Liver (tissue), 9 donors: ENCODE measurements around the gene GPR39. TPM values are rescaled to one million over a fixed set of nuclear protein-coding genes. Genes with fewer than 3 reads are reported as not detected.
A peak's percentile ranks its signal among the peaks of the same experiment; 100 is the strongest.

Experiments
- DNase-seq: peaks from one replicate; pipeline ENCODE4 v3.0.0-alpha.2; 2017; ENCODE audit warnings: low spot score
- H3K27ac ChIP-seq, 2 donors: one replicate each; pipeline ENCODE4 v1.7.0; 2013; ENCODE audit warnings: inconsistent platforms in 2 of 2, low read length in 2 of 2, control low read depth in 1 of 2, low read depth in 1 of 2, mild to moderate bottlenecking in 1 of 2
- H3K27me3 ChIP-seq, 4 donors: one replicate each; pipeline versions ENCODE4 v1.6.1 to v1.7.0; 2013; ENCODE audit warnings: low read length in 3 of 4, inconsistent platforms in 1 of 4, mild to moderate bottlenecking in 1 of 4, moderate library complexity in 1 of 4; ENCODE audit not compliant: control insufficient read depth in 4 of 4, insufficient read depth in 4 of 4
- H3K36me3 ChIP-seq, 4 donors: one replicate each; pipeline versions ENCODE4 v1.6.1 to v1.7.0; 2013; ENCODE audit warnings: low read length in 3 of 4, mild to moderate bottlenecking in 3 of 4, low read depth in 1 of 4, moderate library complexity in 1 of 4; ENCODE audit not compliant: control insufficient read depth in 4 of 4, insufficient read depth in 3 of 4
- H3K4me1 ChIP-seq, 4 donors: one replicate each; pipeline versions ENCODE4 v1.6.1 to v1.7.0; 2013; ENCODE audit warnings: low read length in 3 of 4, mild to moderate bottlenecking in 3 of 4, moderate library complexity in 1 of 4; ENCODE audit not compliant: control insufficient read depth in 4 of 4, insufficient read depth in 4 of 4
- H3K4me3 ChIP-seq, 3 donors: one replicate each; pipeline versions ENCODE4 v1.6.1 to v1.7.0; 2013; ENCODE audit warnings: low read length in 3 of 3, control low read depth in 1 of 3, low read depth in 1 of 3, mild to moderate bottlenecking in 1 of 3
- H3K9ac ChIP-seq, 2 donors: one replicate each; pipeline ENCODE4 v1.7.0; 2013; ENCODE audit warnings: low read length in 2 of 2, mild to moderate bottlenecking in 2 of 2, moderate library complexity in 2 of 2, control low read depth in 1 of 2, low read depth in 1 of 2
- H3K9me3 ChIP-seq, 4 donors: one replicate each; pipeline versions ENCODE4 v1.6.1 to v1.7.0; 2013; ENCODE audit warnings: low read length in 3 of 4; ENCODE audit not compliant: control insufficient read depth in 4 of 4
- EGR1 ChIP-seq, 2 donors: IDR thresholded peaks; 2 replicates each; pipeline ENCODE4 v1.6.1; 2016 to 2018; ENCODE audit warnings: antibody characterized with exemption in 2 of 2, low read depth in 2 of 2
- FOXA1 ChIP-seq: IDR thresholded peaks from 2 replicates; pipeline ENCODE4 v1.6.1; 2016; ENCODE audit warnings: antibody characterized with exemption
- FOXA2 ChIP-seq: IDR thresholded peaks from 2 replicates; pipeline ENCODE4 v1.6.1; 2016; ENCODE audit warnings: antibody characterized with exemption
- GABPA ChIP-seq, 2 donors: IDR thresholded peaks in 1 of 2; conservative IDR thresholded peaks in 1 of 2; 2 replicates each; pipeline ENCODE4 v1.6.1; 2016; ENCODE audit warnings: antibody characterized with exemption in 2 of 2, mild to moderate bottlenecking in 1 of 2, moderate library complexity in 1 of 2
- HNF4A ChIP-seq, 2 donors: conservative IDR thresholded peaks; 2 replicates each; pipeline ENCODE4 v1.6.1; 2016; ENCODE audit warnings: antibody characterized with exemption in 2 of 2, mild to moderate bottlenecking in 2 of 2
- JUND ChIP-seq, 2 donors: IDR thresholded peaks; 2 replicates each; pipeline ENCODE4 v1.6.1; 2016; ENCODE audit warnings: antibody characterized with exemption in 2 of 2
- NR2F2 ChIP-seq: IDR thresholded peaks from 2 replicates; pipeline ENCODE4 v1.6.1; 2016; ENCODE audit warnings: antibody characterized with exemption
- RAD21 ChIP-seq, 2 donors: IDR thresholded peaks; 2 replicates each; pipeline ENCODE4 v1.6.1; 2016; ENCODE audit warnings: antibody characterized with exemption in 2 of 2, mild to moderate bottlenecking in 2 of 2
- RXRA ChIP-seq, 2 donors: IDR thresholded peaks; 2 replicates each; pipeline ENCODE4 v1.6.1; 2017 to 2018; ENCODE audit warnings: antibody characterized with exemption in 2 of 2, mild to moderate bottlenecking in 1 of 2
- SP1 ChIP-seq: IDR thresholded peaks from 2 replicates; pipeline ENCODE4 v1.6.1; 2018; ENCODE audit warnings: antibody characterized with exemption, mild to moderate bottlenecking
- TAF1 ChIP-seq: conservative IDR thresholded peaks from 2 replicates; pipeline ENCODE4 v1.6.1; 2016; ENCODE audit warnings: antibody characterized with exemption, mild to moderate bottlenecking
- YY1 ChIP-seq: IDR thresholded peaks from 2 replicates; pipeline ENCODE4 v1.6.1; 2016; ENCODE audit warnings: antibody characterized with exemption, mild to moderate bottlenecking
- WGBS: extraction: QIAGEN DNeasy Blood & Tissue Kit; methylation state at CpG from one replicate; pipeline ENCODE4 v1.1.7; 2013; 5-methylcytosine and 5-hydroxymethylcytosine counted together
- polyA plus RNA-seq, 2 donors: library from polyadenylated mRNA; stranded (reverse) in 1 of 2; unstranded in 1 of 2; fragments of 200-250 nt in 1 of 2; fragments of >200 nt in 1 of 2; fragmentation: Nextera tagmentation in 1 of 2; extraction: Ambion mirVana in 1 of 2; gene quantifications; one replicate each; pipeline versions ENCODE4 v1.2.1 to v1.2.3, GENCODE V29; 2013 to 2015
- total RNA-seq, 2 donors: library from RNA; depleted of rRNA; stranded (reverse); fragments of >200 nt; gene quantifications; one replicate each; pipeline ENCODE4 v1.2.3, GENCODE V29; 2014
- TF ChIP-seq, protein P1 (sequence below): IDR thresholded peaks from 2 replicates; pipeline ENCODE4 v1.6.1; 2016; ENCODE audit warnings: antibody characterized with exemption, mild to moderate bottlenecking
- TF ChIP-seq, protein P2 (sequence below): IDR thresholded peaks from 2 replicates; pipeline ENCODE4 v1.6.1; 2016; ENCODE audit warnings: antibody characterized with exemption
- TF ChIP-seq, protein P3 (sequence below): IDR thresholded peaks from 2 replicates; pipeline ENCODE4 v1.6.1; 2016; ENCODE audit warnings: antibody characterized with exemption
- TF ChIP-seq, protein P4 (sequence below): IDR thresholded peaks from 2 replicates; pipeline ENCODE4 v1.6.1; 2016; ENCODE audit warnings: antibody characterized with exemption
- TF ChIP-seq, protein P5 (sequence below): fragments of 150-350 bp; IDR thresholded peaks from 2 replicates; pipeline ENCODE4 v1.5.1; 2017; ENCODE audit warnings: improper control_type of control experiment, low read depth, low read length; ENCODE audit not compliant: missing input control
- donor health status: healthy.
- donor health status: healthy.
- donor health status: healthy.
- donor health status: healthy.
- donor health status: healthy.

The GPR39 gene
- total and polyA plus RNA-seq, 4 donors = 2.2 to 13.0 (median 2.8) TPM

DNA sequence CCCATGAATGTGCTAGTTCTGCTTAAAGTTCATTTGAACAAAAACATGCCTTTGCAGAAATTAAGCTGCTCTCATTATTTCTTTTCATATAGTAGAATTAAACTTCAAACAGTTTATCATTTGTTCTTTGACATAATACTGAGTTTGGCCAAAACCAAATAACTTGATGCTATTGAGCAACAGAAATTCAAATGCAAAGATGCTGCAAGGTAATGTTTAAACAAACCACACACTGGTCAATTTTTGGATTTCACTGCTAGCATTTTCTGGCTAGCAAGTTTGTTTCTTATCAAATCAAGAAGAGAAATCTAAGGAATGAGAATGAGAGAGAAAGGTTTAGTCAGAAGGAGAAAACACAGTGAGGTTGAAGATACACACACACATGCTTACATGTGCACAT, 173.4 kb downstream of the GPR39 start:
- Histone ChIP-seq H3K4me3 (no peak overlapping the region), H3K9ac (no peak overlapping the region), H3K4me1 (peaks cover 9 to 27% (median 24%) of the 10 kb centered on the region in 4 donors), H3K36me3 (no peaks in the 10 kb centered on the region), H3K27ac (no peak overlapping the region), H3K27me3 (no peaks in the 10 kb centered on the region), H3K9me3 (no peaks in the 10 kb centered on the region)
- no peak for DNase-seq
- TF ChIP-seq FOXA1 (no peak), SP1 (no peak), HNF4A (conservative IDR thresholded peaks at IDR 0.05) (peak; percentile 57 to 67), TAF1 (no peak), JUND (IDR thresholded peaks at IDR 0.05) (peak in 1 of 2 donors; percentile 34), RAD21 (IDR thresholded peaks at IDR 0.05) (peak; percentile 25 to 34), NR2F2 (no peak), EGR1 (IDR thresholded peaks at IDR 0.05; ENCODE audit: low read depth in 2 of 2) (no peak), RXRA (IDR thresholded peaks at IDR 0.05) (peak; percentile 8 to 46), GABPA (IDR thresholded peaks at IDR 0.05 in 1 of 2, conservative IDR thresholded peaks at IDR 0.05 in 1 of 2) (no peak), YY1 (no peak), FOXA2 (no peak)
- TF ChIP-seq, protein P1, sequence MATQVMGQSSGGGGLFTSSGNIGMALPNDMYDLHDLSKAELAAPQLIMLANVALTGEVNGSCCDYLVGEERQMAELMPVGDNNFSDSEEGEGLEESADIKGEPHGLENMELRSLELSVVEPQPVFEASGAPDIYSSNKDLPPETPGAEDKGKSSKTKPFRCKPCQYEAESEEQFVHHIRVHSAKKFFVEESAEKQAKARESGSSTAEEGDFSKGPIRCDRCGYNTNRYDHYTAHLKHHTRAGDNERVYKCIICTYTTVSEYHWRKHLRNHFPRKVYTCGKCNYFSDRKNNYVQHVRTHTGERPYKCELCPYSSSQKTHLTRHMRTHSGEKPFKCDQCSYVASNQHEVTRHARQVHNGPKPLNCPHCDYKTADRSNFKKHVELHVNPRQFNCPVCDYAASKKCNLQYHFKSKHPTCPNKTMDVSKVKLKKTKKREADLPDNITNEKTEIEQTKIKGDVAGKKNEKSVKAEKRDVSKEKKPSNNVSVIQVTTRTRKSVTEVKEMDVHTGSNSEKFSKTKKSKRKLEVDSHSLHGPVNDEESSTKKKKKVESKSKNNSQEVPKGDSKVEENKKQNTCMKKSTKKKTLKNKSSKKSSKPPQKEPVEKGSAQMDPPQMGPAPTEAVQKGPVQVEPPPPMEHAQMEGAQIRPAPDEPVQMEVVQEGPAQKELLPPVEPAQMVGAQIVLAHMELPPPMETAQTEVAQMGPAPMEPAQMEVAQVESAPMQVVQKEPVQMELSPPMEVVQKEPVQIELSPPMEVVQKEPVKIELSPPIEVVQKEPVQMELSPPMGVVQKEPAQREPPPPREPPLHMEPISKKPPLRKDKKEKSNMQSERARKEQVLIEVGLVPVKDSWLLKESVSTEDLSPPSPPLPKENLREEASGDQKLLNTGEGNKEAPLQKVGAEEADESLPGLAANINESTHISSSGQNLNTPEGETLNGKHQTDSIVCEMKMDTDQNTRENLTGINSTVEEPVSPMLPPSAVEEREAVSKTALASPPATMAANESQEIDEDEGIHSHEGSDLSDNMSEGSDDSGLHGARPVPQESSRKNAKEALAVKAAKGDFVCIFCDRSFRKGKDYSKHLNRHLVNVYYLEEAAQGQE = no peak
- TF ChIP-seq, protein P2, sequence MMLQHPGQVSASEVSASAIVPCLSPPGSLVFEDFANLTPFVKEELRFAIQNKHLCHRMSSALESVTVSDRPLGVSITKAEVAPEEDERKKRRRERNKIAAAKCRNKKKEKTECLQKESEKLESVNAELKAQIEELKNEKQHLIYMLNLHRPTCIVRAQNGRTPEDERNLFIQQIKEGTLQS = no peak
- TF ChIP-seq, protein P3, sequence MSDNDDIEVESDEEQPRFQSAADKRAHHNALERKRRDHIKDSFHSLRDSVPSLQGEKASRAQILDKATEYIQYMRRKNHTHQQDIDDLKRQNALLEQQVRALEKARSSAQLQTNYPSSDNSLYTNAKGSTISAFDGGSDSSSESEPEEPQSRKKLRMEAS = no peak
- TF ChIP-seq, protein P4, sequence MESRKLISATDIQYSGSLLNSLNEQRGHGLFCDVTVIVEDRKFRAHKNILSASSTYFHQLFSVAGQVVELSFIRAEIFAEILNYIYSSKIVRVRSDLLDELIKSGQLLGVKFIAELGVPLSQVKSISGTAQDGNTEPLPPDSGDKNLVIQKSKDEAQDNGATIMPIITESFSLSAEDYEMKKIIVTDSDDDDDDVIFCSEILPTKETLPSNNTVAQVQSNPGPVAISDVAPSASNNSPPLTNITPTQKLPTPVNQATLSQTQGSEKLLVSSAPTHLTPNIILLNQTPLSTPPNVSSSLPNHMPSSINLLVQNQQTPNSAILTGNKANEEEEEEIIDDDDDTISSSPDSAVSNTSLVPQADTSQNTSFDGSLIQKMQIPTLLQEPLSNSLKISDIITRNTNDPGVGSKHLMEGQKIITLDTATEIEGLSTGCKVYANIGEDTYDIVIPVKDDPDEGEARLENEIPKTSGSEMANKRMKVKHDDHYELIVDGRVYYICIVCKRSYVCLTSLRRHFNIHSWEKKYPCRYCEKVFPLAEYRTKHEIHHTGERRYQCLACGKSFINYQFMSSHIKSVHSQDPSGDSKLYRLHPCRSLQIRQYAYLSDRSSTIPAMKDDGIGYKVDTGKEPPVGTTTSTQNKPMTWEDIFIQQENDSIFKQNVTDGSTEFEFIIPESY = no peak
- TF ChIP-seq, protein P5, sequence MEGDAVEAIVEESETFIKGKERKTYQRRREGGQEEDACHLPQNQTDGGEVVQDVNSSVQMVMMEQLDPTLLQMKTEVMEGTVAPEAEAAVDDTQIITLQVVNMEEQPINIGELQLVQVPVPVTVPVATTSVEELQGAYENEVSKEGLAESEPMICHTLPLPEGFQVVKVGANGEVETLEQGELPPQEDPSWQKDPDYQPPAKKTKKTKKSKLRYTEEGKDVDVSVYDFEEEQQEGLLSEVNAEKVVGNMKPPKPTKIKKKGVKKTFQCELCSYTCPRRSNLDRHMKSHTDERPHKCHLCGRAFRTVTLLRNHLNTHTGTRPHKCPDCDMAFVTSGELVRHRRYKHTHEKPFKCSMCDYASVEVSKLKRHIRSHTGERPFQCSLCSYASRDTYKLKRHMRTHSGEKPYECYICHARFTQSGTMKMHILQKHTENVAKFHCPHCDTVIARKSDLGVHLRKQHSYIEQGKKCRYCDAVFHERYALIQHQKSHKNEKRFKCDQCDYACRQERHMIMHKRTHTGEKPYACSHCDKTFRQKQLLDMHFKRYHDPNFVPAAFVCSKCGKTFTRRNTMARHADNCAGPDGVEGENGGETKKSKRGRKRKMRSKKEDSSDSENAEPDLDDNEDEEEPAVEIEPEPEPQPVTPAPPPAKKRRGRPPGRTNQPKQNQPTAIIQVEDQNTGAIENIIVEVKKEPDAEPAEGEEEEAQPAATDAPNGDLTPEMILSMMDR = no peak

DNA sequence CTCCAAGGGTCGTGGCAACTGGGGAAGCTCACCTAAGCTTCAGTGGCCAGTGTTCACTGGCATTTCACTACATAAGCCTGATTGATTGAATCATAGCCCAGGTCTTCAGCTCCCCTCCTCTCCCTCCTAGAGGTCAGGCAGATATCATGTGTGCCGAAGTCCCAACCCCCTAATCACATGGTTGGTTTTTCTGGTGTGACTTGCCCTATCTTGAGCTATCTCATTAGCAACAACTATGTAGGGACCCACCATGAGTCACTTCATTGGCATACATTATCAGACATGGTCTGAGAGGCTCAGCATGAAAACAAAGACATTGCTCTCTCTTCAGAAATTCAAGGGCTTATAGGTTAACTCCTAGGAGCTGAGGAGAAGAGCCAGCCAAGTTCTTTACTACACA, 176.6 kb downstream of the GPR39 start:
- H3K27me3 ChIP-seq = no peaks in the 10 kb centered on the region
- no peak overlapping the region for H3K4me3 ChIP-seq
- no peak overlapping the region for H3K9ac ChIP-seq
- H3K36me3 ChIP-seq = no peaks in the 10 kb centered on the region
- no peak overlapping the region for H3K27ac ChIP-seq
- peaks cover 0 to 3% (median 0%) of the 10 kb centered on the region in 4 donors for H3K9me3 ChIP-seq
- no peak for DNase-seq
- WGBS = 91% methylated on average over 2 of the region's 2 CpGs
- H3K4me1 ChIP-seq = peaks cover 8 to 25% (median 24%) of the 10 kb centered on the region in 4 donors
- TF ChIP-seq TAF1 (no peak), FOXA1 (no peak), GABPA (IDR thresholded peaks at IDR 0.05 in 1 of 2, conservative IDR thresholded peaks at IDR 0.05 in 1 of 2) (no peak), RXRA (IDR thresholded peaks at IDR 0.05) (no peak), JUND (IDR thresholded peaks at IDR 0.05) (no peak), EGR1 (IDR thresholded peaks at IDR 0.05; ENCODE audit: low read depth in 2 of 2) (no peak)
- TF ChIP-seq, protein P2 = no peak
- TF ChIP-seq, protein P5 = no peak
- TF ChIP-seq, protein P4 = no peak
